DND-41 (cell line): ENCODE results near the gene FAM227B.

Experiments used
- ATAC-seq: fragments of 200-7000 bp; cut with Tn5 transposase; 3 replicates; pipeline ENCODE4 v1.9.1; 2021; ENCODE audit warnings: low read depth; ENCODE audit not compliant: insufficient read depth
- DNase-seq: peaks from one replicate; pipeline ENCODE4 v3.0.0-alpha.2; 2020
- H2AFZ ChIP-seq: 2 replicates; pipeline ENCODE4 v1.6.0; 2012; ENCODE audit warnings: low read depth, low read length
- H3K27ac ChIP-seq: 2 replicates; pipeline ENCODE4 v1.5.1; 2012; ENCODE audit warnings: low read length, inconsistent platforms
- H3K27me3 ChIP-seq: fragments of 200-600 bp; sonication (generic); 2 replicates; pipeline ENCODE4 v1.6.0; 2012; ENCODE audit warnings: low read length, mild to moderate bottlenecking, inconsistent platforms; ENCODE audit not compliant: insufficient read depth, poor library complexity
- H3K36me3 ChIP-seq: 2 replicates; pipeline ENCODE4 v1.5.1; 2012; ENCODE audit warnings: low read length, inconsistent platforms; ENCODE audit not compliant: insufficient read depth
- H3K4me1 ChIP-seq: 2 replicates; pipeline ENCODE4 v1.5.1; 2012; ENCODE audit warnings: mild to moderate bottlenecking, low read length; ENCODE audit not compliant: insufficient read depth
- H3K4me2 ChIP-seq: 2 replicates; pipeline ENCODE4 v1.6.0; 2012; ENCODE audit warnings: mild to moderate bottlenecking, moderate library complexity, low read length, inconsistent platforms; ENCODE audit not compliant: insufficient read depth
- H3K4me3 ChIP-seq, 2 experiments: fragments of 200-600 bp in 1 of 2; shearing (Covaris generic) in 1 of 2; 2 replicates each; pipeline ENCODE4 v1.5.1; 2012 to 2016; ENCODE audit warnings: inconsistent platforms in 2 of 2, low read length in 2 of 2, mild to moderate bottlenecking in 2 of 2, low read depth in 1 of 2, moderate library complexity in 1 of 2
- H3K79me2 ChIP-seq: 2 replicates; pipeline ENCODE4 v1.6.0; 2012; ENCODE audit warnings: low read length, inconsistent platforms; ENCODE audit not compliant: insufficient read depth
- H3K9ac ChIP-seq: 2 replicates; pipeline ENCODE4 v1.6.0; 2012; ENCODE audit warnings: low read depth, mild to moderate bottlenecking, inconsistent platforms, low read length, moderate library complexity
- H3K9me3 ChIP-seq: 2 replicates; pipeline ENCODE4 v1.5.1; 2012; ENCODE audit warnings: low read length, moderate library complexity, mild to moderate bottlenecking, inconsistent platforms; ENCODE audit not compliant: insufficient read depth, severe bottlenecking
- H4K20me1 ChIP-seq: 2 replicates; pipeline ENCODE4 v1.6.0; 2012; ENCODE audit warnings: low read length; ENCODE audit not compliant: insufficient read depth
- CTCF ChIP-seq: IDR thresholded peaks from 2 replicates; pipeline ENCODE4 v1.5.1; 2012; ENCODE audit warnings: borderline replicate concordance, low read length, moderate library complexity, mild to moderate bottlenecking; ENCODE audit not compliant: poor library complexity, severe bottlenecking; ENCODE audit errors: extremely low read depth
- EZH2 ChIP-seq: IDR thresholded peaks from 3 replicates; pipeline ENCODE4 v1.6.1; 2012; ENCODE audit warnings: borderline replicate concordance, low read depth, mild to moderate bottlenecking, moderate library complexity, low read length, inconsistent platforms; ENCODE audit not compliant: severe bottlenecking

Gene FAM227B

GRCh38 chr15:49293941-49294340 is 326.7 kb downstream of the FAM227B start:
- no peak for TF ChIP-seq EZH2
- TF ChIP-seq CTCF, result no peak
- Histone ChIP-seq H3K27ac (no peak overlapping the region), H3K4me1 (no peaks in the 10 kb centered on the region), H3K79me2 (no peaks in the 10 kb centered on the region), H3K9ac (no peak overlapping the region), H4K20me1 (no peaks in the 10 kb centered on the region), H2AFZ (no peak overlapping the region), H3K4me3 (no peak overlapping the region), H3K9me3 (no peaks in the 10 kb centered on the region), H3K4me2 (no peak overlapping the region), H3K36me3 (peaks cover 37% of the 10 kb centered on the region), H3K27me3 (no peaks in the 10 kb centered on the region)
- DNase-seq, result no peak
- ATAC-seq, result no peak

DNA sequence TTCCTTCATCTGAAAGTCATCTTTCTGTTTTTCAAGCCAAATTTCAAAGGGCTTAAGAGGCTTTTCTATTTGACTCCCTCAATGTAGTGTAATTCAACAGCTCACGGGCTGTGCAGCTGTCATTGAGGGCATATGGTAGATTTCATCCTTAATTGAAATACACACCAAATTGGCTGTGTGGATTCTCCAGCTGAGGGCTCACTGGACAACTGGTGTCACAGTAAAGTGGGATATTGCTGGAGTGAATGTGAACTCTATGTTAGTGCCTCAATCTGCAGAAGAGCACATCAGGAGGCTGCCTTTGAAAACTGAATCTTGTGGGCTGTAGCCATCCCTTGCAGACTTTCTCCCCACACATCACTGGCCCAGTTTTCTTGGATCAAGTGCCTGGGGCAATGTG is 330.4 kb downstream of the FAM227B start:
- no peaks in the 10 kb centered on the region for H3K27me3 ChIP-seq
- H3K4me3 ChIP-seq, result no peak overlapping the region
- TF ChIP-seq CTCF (no peak), EZH2 (no peak)
- no peaks in the 10 kb centered on the region for H3K79me2 ChIP-seq
- no peak overlapping the region for H2AFZ ChIP-seq
- no peak overlapping the region for H3K27ac ChIP-seq
- no peaks in the 10 kb centered on the region for H4K20me1 ChIP-seq
- no peaks in the 10 kb centered on the region for H3K4me1 ChIP-seq
- no peak overlapping the region for H3K9ac ChIP-seq
- H3K4me2 ChIP-seq, result no peak overlapping the region
- no peak for DNase-seq
- H3K36me3 ChIP-seq, result peaks cover 42% of the 10 kb centered on the region
- H3K9me3 ChIP-seq, result no peaks in the 10 kb centered on the region
- no peak for ATAC-seq

DNA sequence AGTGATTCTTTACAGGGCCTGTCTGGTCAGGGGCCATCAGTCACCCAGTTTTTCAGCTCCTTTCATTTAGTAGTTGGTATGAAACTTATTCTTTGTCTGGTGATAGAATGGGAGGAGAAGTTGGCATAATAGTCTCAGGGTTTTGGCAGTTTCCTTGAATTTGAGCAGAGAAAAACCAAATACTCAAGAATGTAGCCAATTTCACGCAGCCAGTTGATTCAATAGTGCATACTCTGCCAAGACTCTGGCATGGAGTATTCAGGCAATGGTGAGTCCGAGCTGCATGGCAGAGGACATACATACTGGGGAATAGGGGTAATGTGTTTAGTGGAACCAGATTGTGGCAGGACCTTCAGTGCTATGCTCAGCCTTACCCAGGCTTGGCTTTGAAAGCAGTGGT is 332.2 kb downstream of the FAM227B start:
- Histone ChIP-seq H3K27me3 (no peaks in the 10 kb centered on the region), H3K4me3 (no peak overlapping the region), H3K4me1 (no peaks in the 10 kb centered on the region), H3K79me2 (no peaks in the 10 kb centered on the region), H2AFZ (no peak overlapping the region), H3K4me2 (no peak overlapping the region), H3K27ac (no peak overlapping the region), H3K9me3 (no peaks in the 10 kb centered on the region), H3K9ac (no peak overlapping the region), H4K20me1 (no peaks in the 10 kb centered on the region), H3K36me3 (peaks cover 54% of the 10 kb centered on the region)
- TF ChIP-seq CTCF (no peak), EZH2 (no peak)
- DNase-seq (no peak), ATAC-seq (no peak)

DNA sequence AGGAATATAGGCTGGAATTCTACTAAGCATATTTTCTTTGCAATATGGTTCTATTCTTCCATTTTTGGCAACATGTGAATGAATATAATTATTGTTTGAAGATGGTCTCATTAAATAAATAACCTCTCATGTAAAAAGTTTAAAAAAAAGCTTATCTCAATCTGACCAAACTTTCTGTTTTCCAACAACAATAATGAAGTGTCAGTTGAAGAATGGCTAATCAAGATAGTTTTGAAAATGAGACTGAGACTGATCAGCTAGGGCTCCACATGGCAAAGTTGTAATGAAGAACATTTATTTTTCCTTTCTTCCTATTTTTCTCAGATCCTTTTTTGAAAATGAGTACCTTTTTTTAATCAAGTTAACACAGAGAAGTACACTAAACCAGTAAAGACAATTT is 333.1 kb downstream of the FAM227B start:
- Histone ChIP-seq H3K9me3 (no peaks in the 10 kb centered on the region), H4K20me1 (no peaks in the 10 kb centered on the region), H3K4me3 (no peak overlapping the region), H3K27ac (no peak overlapping the region), H3K4me1 (no peaks in the 10 kb centered on the region), H3K27me3 (no peaks in the 10 kb centered on the region), H3K36me3 (peaks cover 48% of the 10 kb centered on the region), H2AFZ (no peak overlapping the region), H3K4me2 (no peak overlapping the region), H3K79me2 (no peaks in the 10 kb centered on the region), H3K9ac (no peak overlapping the region)
- TF ChIP-seq EZH2 (no peak), CTCF (no peak)
- DNase-seq (no peak), ATAC-seq (no peak)
